Stomach (tissue), 9 donors: ENCODE measurements around the gene VPS45. TPM values are rescaled to one million over a fixed set of nuclear protein-coding genes. Genes with fewer than 3 reads are reported as not detected.

Source experiments
- DNase-seq, 2 donors: peaks; one replicate each; pipeline versions ENCODE4 v3.0.0 to v3.0.0-alpha.2; 2013 to 2019
- H3K27ac ChIP-seq, 5 donors: fragments of 200-600 bp in 4 of 5; sonication (generic) in 4 of 5; one replicate each; pipeline ENCODE4 v1.5.1; 2013 to 2019; ENCODE audit warnings: mild to moderate bottlenecking in 1 of 5, moderate library complexity in 1 of 5
- H3K27me3 ChIP-seq, 3 donors: fragments of 200-600 bp; sonication (generic); one replicate each; pipeline ENCODE4 v1.5.1; 2017 to 2019; ENCODE audit warnings: mixed run types in 1 of 3
- H3K36me3 ChIP-seq, 4 donors: fragments of 200-600 bp; sonication (generic); 1 replicate in 3 of 4; 2 replicates in 1 of 4; pipeline ENCODE4 v1.5.1; 2016 to 2019
- H3K4me1 ChIP-seq, 4 donors: fragments of 200-600 bp; sonication (generic); one replicate each; pipeline ENCODE4 v1.5.1; 2016 to 2019
- H3K4me3 ChIP-seq, 4 donors: fragments of 200-600 bp; sonication (generic) in 3 of 4; one replicate each; pipeline ENCODE4 v1.5.1; 2016 to 2019; ENCODE audit warnings: mild to moderate bottlenecking in 1 of 4
- H3K9me3 ChIP-seq, 4 donors: fragments of 200-600 bp; sonication (generic); one replicate each; pipeline ENCODE4 v1.5.1; 2016 to 2019
- EP300 ChIP-seq: sonication (generic); formaldehyde crosslinking; IDR thresholded peaks from one replicate; pipeline ENCODE4 v1.6.1; 2017; ENCODE audit warnings: antibody characterized with exemption
- POLR2A ChIP-seq, 4 donors: fragments of 450-650 bp; IDR thresholded peaks; one replicate each; pipeline ENCODE4 v1.6.1; 2016; ENCODE audit warnings: antibody characterized with exemption in 4 of 4, control low read depth in 2 of 4, mild to moderate bottlenecking in 1 of 4, moderate library complexity in 1 of 4
- POLR2AphosphoS5 ChIP-seq, 3 donors: sonication (generic); formaldehyde crosslinking; IDR thresholded peaks; one replicate each; pipeline ENCODE4 v1.6.1; 2016; ENCODE audit warnings: antibody characterized with exemption in 3 of 3
- WGBS, 5 donors: extraction: QIAGEN DNeasy Blood & Tissue Kit in 3 of 5; methylation state at CpG; one replicate each; pipeline versions ENCODE4 v1.1.5 to v1.1.7; 2013 to 2018; 5-methylcytosine and 5-hydroxymethylcytosine counted together
- intact Hi-C: fragments of 100-400 bp; cut with DNase I; formaldehyde crosslinking; loops from one replicate; pipeline ENCODE4 v1.15.1; 2023; ENCODE audit warnings: low total_unique reads
- polyA plus RNA-seq, 3 donors: library from polyadenylated mRNA; stranded (reverse); fragments of 200-250 nt; gene quantifications; one replicate each; pipeline ENCODE4 v1.2.3, GENCODE V29; 2013
- total RNA-seq, 5 donors: library from RNA; depleted of rRNA; stranded (reverse); fragments of >200 nt; gene quantifications; one replicate each; pipeline versions ENCODE4 v1.1.0 to v1.2.3, GENCODE V29; 2014 to 2016
- TF ChIP-seq, protein P1 (sequence below), 7 experiments: fragments of 450-650 bp in 4 of 7; fragments of 200-600 bp in 3 of 7; sonication (generic) in 3 of 7; IDR thresholded peaks; one replicate each; pipeline ENCODE4 v1.5.1; 2016 to 2019; ENCODE audit warnings: antibody characterized with exemption in 7 of 7, control low read depth in 2 of 7, mild to moderate bottlenecking in 1 of 7
- donor health status: healthy with polysubstance abuse.
- donor health status: Bipolar disorder and iron deficiency.
- donor health status: healthy.

The VPS45 gene
- total and polyA plus RNA-seq, 8 donors = 13.3 to 69.9 (median 30.5) TPM

GRCh38 chr1:150021191-150021694, 46.3 kb upstream of the VPS45 start:
- Histone ChIP-seq H3K9me3 (no peaks in the 10 kb centered on the region), H3K27me3 (no peaks in the 10 kb centered on the region), H3K4me1 (peaks cover 8 to 33% (median 16%) of the 10 kb centered on the region in 4 donors), H3K27ac (peak overlapping the region; percentile 46 to 78 (median 61)), H3K36me3 (no peaks in the 10 kb centered on the region), H3K4me3 (no peak overlapping the region)
- WGBS, 5 donors = 25 to 48% (median 39%) methylated on average over 5 of the region's 5 CpGs
- TF ChIP-seq POLR2AphosphoS5 (IDR thresholded peaks at IDR 0.05) = peak in 2 of 3 donors; percentile 14 to 34
- no peak for TF ChIP-seq EP300
- intact Hi-C loops = no loop called here
- peak; percentile 45 to 72 for DNase-seq

- peaks cover 8 to 33% (median 13%) of the 10 kb centered on the region in 4 donors for H3K4me1 ChIP-seq
- H3K4me3 ChIP-seq = no peak overlapping the region
- DNase-seq = peak in 1 of 2 donors; percentile 49
- TF ChIP-seq, protein P1, sequence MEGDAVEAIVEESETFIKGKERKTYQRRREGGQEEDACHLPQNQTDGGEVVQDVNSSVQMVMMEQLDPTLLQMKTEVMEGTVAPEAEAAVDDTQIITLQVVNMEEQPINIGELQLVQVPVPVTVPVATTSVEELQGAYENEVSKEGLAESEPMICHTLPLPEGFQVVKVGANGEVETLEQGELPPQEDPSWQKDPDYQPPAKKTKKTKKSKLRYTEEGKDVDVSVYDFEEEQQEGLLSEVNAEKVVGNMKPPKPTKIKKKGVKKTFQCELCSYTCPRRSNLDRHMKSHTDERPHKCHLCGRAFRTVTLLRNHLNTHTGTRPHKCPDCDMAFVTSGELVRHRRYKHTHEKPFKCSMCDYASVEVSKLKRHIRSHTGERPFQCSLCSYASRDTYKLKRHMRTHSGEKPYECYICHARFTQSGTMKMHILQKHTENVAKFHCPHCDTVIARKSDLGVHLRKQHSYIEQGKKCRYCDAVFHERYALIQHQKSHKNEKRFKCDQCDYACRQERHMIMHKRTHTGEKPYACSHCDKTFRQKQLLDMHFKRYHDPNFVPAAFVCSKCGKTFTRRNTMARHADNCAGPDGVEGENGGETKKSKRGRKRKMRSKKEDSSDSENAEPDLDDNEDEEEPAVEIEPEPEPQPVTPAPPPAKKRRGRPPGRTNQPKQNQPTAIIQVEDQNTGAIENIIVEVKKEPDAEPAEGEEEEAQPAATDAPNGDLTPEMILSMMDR (IDR thresholded peaks at IDR 0.05) = no peak
- no peak for TF ChIP-seq EP300
- H3K27me3 ChIP-seq = no peaks in the 10 kb centered on the region
- H3K27ac ChIP-seq = no peak overlapping the region
- no peaks in the 10 kb centered on the region for H3K36me3 ChIP-seq
- H3K9me3 ChIP-seq = no peaks in the 10 kb centered on the region
- intact Hi-C loops = no loop called here
- 61 to 76% (median 68%) methylated on average over 6 of the region's 6 CpGs for WGBS, 5 donors
Observed at GRCh38 chr1:150022357-150022756, 45.2 kb upstream of the VPS45 start.

- TF ChIP-seq POLR2AphosphoS5 (IDR thresholded peaks at IDR 0.05) (no peak), POLR2A (IDR thresholded peaks at IDR 0.05) (no peak), EP300 (no peak)
- TF ChIP-seq, protein P1 (IDR thresholded peaks at IDR 0.05) = no peak
- Histone ChIP-seq H3K4me3 (no peak overlapping the region), H3K9me3 (no peaks in the 10 kb centered on the region), H3K27me3 (no peaks in the 10 kb centered on the region), H3K36me3 (no peaks in the 10 kb centered on the region), H3K4me1 (peaks cover 8 to 25% (median 11%) of the 10 kb centered on the region in 4 donors), H3K27ac (no peak overlapping the region)
- intact Hi-C loops = no loop called here
- 96 to 100% (median 98%) methylated on average over 2 of the region's 2 CpGs for WGBS, 5 donors
- no peak for DNase-seq
Observed at GRCh38 chr1:150024156-150024555, 43.4 kb upstream of the VPS45 start.

DNA sequence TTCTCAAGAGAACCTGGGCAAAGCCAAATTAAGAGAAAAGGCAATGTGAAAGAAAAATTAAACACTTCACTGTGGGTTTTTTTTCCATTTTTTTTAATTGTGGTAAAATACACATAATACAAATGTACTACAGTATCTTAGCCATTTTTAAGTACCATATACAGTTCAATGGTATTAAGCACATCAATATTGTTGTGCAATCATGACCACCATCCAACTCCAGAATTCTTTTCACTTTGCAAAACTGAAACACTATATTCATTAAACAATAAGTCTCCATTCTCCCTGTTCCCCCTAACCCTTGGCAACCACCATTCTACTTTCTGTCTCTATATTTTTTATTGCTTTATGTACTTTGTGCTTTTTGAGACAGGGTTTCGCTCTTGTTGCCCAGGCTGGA, 39.3 kb upstream of the VPS45 start:
- Histone ChIP-seq H3K36me3 (no peaks in the 10 kb centered on the region), H3K27me3 (no peaks in the 10 kb centered on the region), H3K9me3 (no peaks in the 10 kb centered on the region), H3K27ac (no peak overlapping the region), H3K4me3 (no peak overlapping the region), H3K4me1 (peaks cover 0 to 7% (median 0%) of the 10 kb centered on the region in 4 donors)
- TF ChIP-seq POLR2A (IDR thresholded peaks at IDR 0.05) (no peak), POLR2AphosphoS5 (IDR thresholded peaks at IDR 0.05) (no peak), EP300 (no peak)
- TF ChIP-seq, protein P1 (IDR thresholded peaks at IDR 0.05) = no peak
- 94 to 100% (median 100%) methylated on average over 1 of the region's 1 CpG for WGBS, 5 donors
- DNase-seq = no peak
- intact Hi-C loops = no loop called here

DNA sequence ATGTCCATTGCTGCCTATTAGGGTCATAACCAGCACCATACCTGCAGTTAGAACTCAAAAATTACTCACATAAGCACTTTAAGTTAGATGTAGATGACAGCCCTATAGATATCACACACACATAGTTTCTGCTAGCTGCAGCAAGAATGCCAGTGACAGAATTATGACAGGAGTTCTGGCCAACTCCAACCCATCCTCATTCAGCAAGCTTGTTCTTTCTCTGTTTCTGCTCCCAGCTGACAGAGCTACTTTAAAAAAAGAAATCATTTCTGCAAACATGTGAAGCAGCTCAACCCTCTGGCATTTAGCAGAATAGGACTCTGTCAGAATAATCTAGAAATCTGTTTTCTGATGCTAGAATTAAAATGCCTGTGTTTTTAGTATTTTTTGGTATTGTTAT, 33.2 kb upstream of the VPS45 start:
- Histone ChIP-seq H3K4me3 (no peak overlapping the region), H3K36me3 (no peaks in the 10 kb centered on the region), H3K27me3 (no peaks in the 10 kb centered on the region), H3K9me3 (no peaks in the 10 kb centered on the region), H3K27ac (no peak overlapping the region), H3K4me1 (no peaks in the 10 kb centered on the region)
- intact Hi-C loops = no loop called here
- TF ChIP-seq POLR2A (IDR thresholded peaks at IDR 0.05) = no peak
- TF ChIP-seq, protein P1 (IDR thresholded peaks at IDR 0.05) = no peak
- no peak for TF ChIP-seq POLR2AphosphoS5 (IDR thresholded peaks at IDR 0.05)
- no peak for TF ChIP-seq EP300
- DNase-seq = no peak
